Loucy (cell line): ENCODE results near the gene ITPRIP.

ENCODE experiments used
- H2AFZ ChIP-seq: fragments of 200-600 bp; sonication (generic); 2 replicates; pipeline ENCODE4 v1.6.0; 2016; ENCODE audit warnings: antibody characterized with exemption, mild to moderate bottlenecking, low read length, moderate library complexity
- H3F3A ChIP-seq: fragments of 200-600 bp; 2 replicates; pipeline ENCODE4 v1.6.0; 2016; ENCODE audit warnings: antibody characterized with exemption, low read depth, mild to moderate bottlenecking
- H3K27me3 ChIP-seq: fragments of 200-600 bp; sonication (generic); 2 replicates; pipeline ENCODE4 v1.6.1; 2014; ENCODE audit warnings: low read length, mild to moderate bottlenecking; ENCODE audit not compliant: insufficient read depth, poor library complexity, severe bottlenecking
- H3K36me3 ChIP-seq: fragments of 200-600 bp; sonication (generic); 2 replicates; pipeline ENCODE4 v1.6.1; 2016; ENCODE audit warnings: low read length; ENCODE audit not compliant: insufficient read depth
- H3K4me1 ChIP-seq: fragments of 200-600 bp; sonication (generic); 2 replicates; pipeline ENCODE4 v1.5.1; 2014; ENCODE audit warnings: low read length, mild to moderate bottlenecking; ENCODE audit not compliant: insufficient read depth, poor library complexity, severe bottlenecking
- H3K4me2 ChIP-seq: fragments of 200-600 bp; sonication (generic); 2 replicates; pipeline ENCODE4 v1.6.0; 2014; ENCODE audit warnings: antibody characterized with exemption, low read length, low read depth, mild to moderate bottlenecking; ENCODE audit not compliant: poor library complexity, severe bottlenecking
- H3K4me3 ChIP-seq: fragments of 200-600 bp; sonication (generic); 2 replicates; pipeline ENCODE4 v1.5.1; 2014; ENCODE audit warnings: low read length, mild to moderate bottlenecking, mixed read lengths; ENCODE audit not compliant: poor library complexity, severe bottlenecking
- H3K79me2 ChIP-seq: fragments of 200-600 bp; sonication (generic); 2 replicates; pipeline ENCODE4 v1.6.1; 2014; ENCODE audit warnings: low read length; ENCODE audit not compliant: insufficient read depth
- H3K9ac ChIP-seq: fragments of 200-600 bp; sonication (generic); 2 replicates; pipeline ENCODE4 v1.6.0; 2014; ENCODE audit warnings: mild to moderate bottlenecking, low read depth, low read length, moderate library complexity; ENCODE audit not compliant: poor library complexity, severe bottlenecking
- H3K9me2 ChIP-seq: fragments of 200-600 bp; sonication (generic); replicated peaks from 2 replicates; pipeline ENCODE4 v1.6.1; 2016; ENCODE audit warnings: low read depth, low read length, mixed read lengths
- H3K9me3 ChIP-seq: fragments of 200-600 bp; sonication (generic); 2 replicates; pipeline ENCODE4 v1.6.1; 2014; ENCODE audit warnings: mild to moderate bottlenecking, antibody characterized with exemption, low read length, low read depth; ENCODE audit not compliant: insufficient read depth
- H4K20me1 ChIP-seq: fragments of 200-600 bp; sonication (generic); 2 replicates; pipeline ENCODE4 v1.6.0; 2014; ENCODE audit warnings: antibody characterized with exemption, low read length, mild to moderate bottlenecking; ENCODE audit not compliant: insufficient read depth, poor library complexity, severe bottlenecking
- EZH2phosphoT487 ChIP-seq: fragments of 200-600 bp; IDR thresholded peaks from 2 replicates; pipeline ENCODE4 v1.6.1; 2018; ENCODE audit warnings: antibody characterized with exemption, mild to moderate bottlenecking, moderate library complexity, borderline replicate concordance
- TF ChIP-seq, protein P1 (sequence below): fragments of 200-600 bp; sonication (generic); conservative IDR thresholded peaks from 2 replicates; pipeline ENCODE4 v1.5.1; 2014; ENCODE audit warnings: mild to moderate bottlenecking, antibody characterized with exemption, low read length

ITPRIP gene

DNA sequence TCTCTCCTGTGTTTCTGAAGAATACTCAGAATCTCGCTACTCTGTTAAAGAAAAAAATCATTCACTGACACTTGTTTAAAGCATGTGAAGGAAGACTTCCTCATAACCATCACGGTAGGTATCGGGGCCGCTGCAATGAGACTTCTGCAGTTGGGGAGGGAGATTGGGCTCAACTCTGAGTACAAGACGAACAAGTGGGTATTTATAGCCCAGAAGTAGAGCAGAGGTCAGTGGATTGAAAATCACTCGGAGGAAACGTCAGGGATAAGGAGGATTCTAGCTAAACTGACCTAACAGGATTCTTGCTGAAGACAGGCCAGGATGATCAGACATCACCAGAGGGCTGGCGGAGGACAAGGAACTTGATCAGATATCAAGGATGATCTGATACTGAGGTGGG lies 33.3 kb downstream of the ITPRIP start:
- Histone ChIP-seq H3K27me3 (no peaks in the 10 kb centered on the region), H3K4me2 (no peak overlapping the region), H4K20me1 (peaks cover 6% of the 10 kb centered on the region), H3K9ac (no peak overlapping the region), H3K4me1 (peaks cover 15% of the 10 kb centered on the region), H2AFZ (no peak overlapping the region), H3K36me3 (peaks cover 6% of the 10 kb centered on the region; the same call in 1 of the 2 replicates), H3K4me3 (no peak overlapping the region), H3K9me2 (no peaks in the 10 kb centered on the region), H3F3A (no peaks in the 10 kb centered on the region), H3K79me2 (no peaks in the 10 kb centered on the region; the same call in 1 of the 2 replicates), H3K9me3 (no peaks in the 10 kb centered on the region)
- TF ChIP-seq EZH2phosphoT487: no peak
- TF ChIP-seq, protein P1, sequence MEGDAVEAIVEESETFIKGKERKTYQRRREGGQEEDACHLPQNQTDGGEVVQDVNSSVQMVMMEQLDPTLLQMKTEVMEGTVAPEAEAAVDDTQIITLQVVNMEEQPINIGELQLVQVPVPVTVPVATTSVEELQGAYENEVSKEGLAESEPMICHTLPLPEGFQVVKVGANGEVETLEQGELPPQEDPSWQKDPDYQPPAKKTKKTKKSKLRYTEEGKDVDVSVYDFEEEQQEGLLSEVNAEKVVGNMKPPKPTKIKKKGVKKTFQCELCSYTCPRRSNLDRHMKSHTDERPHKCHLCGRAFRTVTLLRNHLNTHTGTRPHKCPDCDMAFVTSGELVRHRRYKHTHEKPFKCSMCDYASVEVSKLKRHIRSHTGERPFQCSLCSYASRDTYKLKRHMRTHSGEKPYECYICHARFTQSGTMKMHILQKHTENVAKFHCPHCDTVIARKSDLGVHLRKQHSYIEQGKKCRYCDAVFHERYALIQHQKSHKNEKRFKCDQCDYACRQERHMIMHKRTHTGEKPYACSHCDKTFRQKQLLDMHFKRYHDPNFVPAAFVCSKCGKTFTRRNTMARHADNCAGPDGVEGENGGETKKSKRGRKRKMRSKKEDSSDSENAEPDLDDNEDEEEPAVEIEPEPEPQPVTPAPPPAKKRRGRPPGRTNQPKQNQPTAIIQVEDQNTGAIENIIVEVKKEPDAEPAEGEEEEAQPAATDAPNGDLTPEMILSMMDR: no peak

DNA sequence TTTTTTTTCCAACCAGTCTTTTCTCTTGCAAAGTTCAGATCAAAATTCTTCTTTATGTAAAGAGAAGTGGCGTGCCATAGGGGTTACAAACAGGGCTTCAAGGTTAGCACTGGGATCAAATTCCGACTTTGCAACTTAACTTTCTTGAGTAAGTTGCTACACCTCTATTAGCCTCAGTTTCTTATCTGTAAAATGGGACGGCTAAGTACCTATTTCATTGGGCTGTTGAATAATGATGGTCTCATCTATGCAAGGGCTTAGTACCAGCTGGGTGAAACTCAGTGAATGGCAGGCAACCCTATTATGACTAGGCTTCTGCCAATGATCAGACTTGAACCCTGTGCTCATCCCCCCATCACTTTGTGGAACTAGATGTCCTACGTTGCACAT lies 33.9 kb downstream of the ITPRIP start:
- Histone ChIP-seq H3K36me3 (peaks cover under 1% of the 10 kb centered on the region; the same call in 1 of the 2 replicates), H3K79me2 (no peaks in the 10 kb centered on the region), H3K4me2 (no peak overlapping the region), H3K9me3 (no peaks in the 10 kb centered on the region), H2AFZ (no peak overlapping the region), H3K4me1 (peaks cover 15% of the 10 kb centered on the region), H3K4me3 (no peak overlapping the region), H3F3A (no peaks in the 10 kb centered on the region), H3K27me3 (no peaks in the 10 kb centered on the region), H4K20me1 (peaks cover under 1% of the 10 kb centered on the region), H3K9me2 (no peaks in the 10 kb centered on the region), H3K9ac (no peak overlapping the region)
- TF ChIP-seq, protein P1: no peak
- TF ChIP-seq EZH2phosphoT487: no peak

DNA sequence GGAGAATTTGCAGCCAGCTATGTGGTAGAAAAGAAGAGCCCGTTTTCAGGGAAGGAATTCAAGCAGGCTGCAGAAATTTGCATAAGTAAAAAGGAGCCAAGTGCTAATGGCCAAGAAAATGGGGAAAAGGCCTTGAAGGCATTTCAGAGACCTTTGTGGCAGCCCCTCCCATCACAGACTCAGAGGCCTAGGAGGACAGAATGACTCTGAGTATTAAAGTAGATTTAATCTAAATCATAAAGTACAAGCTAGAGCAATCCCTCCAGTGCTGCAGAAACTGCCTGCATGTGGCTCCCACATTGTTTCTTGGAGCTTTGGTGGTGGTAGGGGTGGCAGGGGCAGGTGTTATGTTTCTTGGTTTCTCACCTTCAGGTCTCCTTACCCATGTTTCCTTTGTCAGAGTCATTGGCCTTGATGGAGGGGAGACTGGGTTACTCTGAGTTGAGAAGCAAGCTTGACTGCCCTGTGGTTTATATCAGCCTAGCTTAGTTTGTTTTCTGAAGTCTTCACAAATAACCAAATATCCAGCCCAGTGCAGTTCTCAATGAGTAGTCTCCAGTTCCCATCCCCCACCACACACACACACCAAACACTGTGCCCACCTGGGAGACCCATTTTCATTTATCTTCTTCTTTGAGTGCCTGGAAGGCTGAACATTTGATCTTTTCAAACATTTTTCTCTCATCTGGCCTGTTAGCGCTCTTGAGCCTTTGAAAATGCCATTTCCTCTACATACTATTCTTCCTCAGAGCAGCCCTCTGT lies 34.5 kb downstream of the ITPRIP start:
- no peak overlapping the region for H3K4me2 ChIP-seq
- TF ChIP-seq, protein P1: no peak
- no peak for TF ChIP-seq EZH2phosphoT487
- no peak overlapping the region for H3K4me3 ChIP-seq
- H3K9ac ChIP-seq: no peak overlapping the region
- H3K4me1 ChIP-seq: peaks cover 13% of the 10 kb centered on the region
- H2AFZ ChIP-seq: no peak overlapping the region
- no peaks in the 10 kb centered on the region for H3K9me2 ChIP-seq
- H3K36me3 ChIP-seq: no peaks in the 10 kb centered on the region; the same call in 1 of the 2 replicates
- H4K20me1 ChIP-seq: no peaks in the 10 kb centered on the region
- no peaks in the 10 kb centered on the region for H3K9me3 ChIP-seq
- H3K79me2 ChIP-seq: no peaks in the 10 kb centered on the region
- no peaks in the 10 kb centered on the region for H3F3A ChIP-seq
- no peaks in the 10 kb centered on the region for H3K27me3 ChIP-seq
